K562 (cell line): ENCODE results near the gene THADA. TPM values are rescaled to one million over a fixed set of nuclear protein-coding genes. Genes with fewer than 3 reads are reported as not detected.
A peak's percentile ranks its signal among the peaks of the same experiment; 100 is the strongest.

Experiments used
- ATF3 ChIP-seq, 2 experiments: fragments of 450-650 bp in 1 of 2; sonication (generic) in 1 of 2; formaldehyde crosslinking in 1 of 2; IDR thresholded peaks in 1 of 2; conservative IDR thresholded peaks in 1 of 2; 2 replicates each; pipeline versions ENCODE4 v1.6.1 to v1.8.1; 2016 to 2023; ENCODE audit warnings: mild to moderate bottlenecking in 2 of 2, moderate library complexity in 2 of 2, inconsistent platforms in 1 of 2, missing genetic modification reagents in 1 of 2
- EGR1 ChIP-seq: fragments of 450-650 bp; conservative IDR thresholded peaks from 2 replicates; pipeline ENCODE4 v1.6.1; 2017; ENCODE audit warnings: mild to moderate bottlenecking
- HBP1 ChIP-seq: fragments of 450-650 bp; formaldehyde crosslinking; IDR thresholded peaks from 2 replicates; pipeline ENCODE4 v1.4.0; 2022; ENCODE audit warnings: missing genetic modification characterization
- LCOR ChIP-seq: sonication (generic); formaldehyde crosslinking; IDR thresholded peaks from 2 replicates; pipeline ENCODE4 v1.8.0; 2022; ENCODE audit warnings: mild to moderate bottlenecking, missing genetic modification reagents
- MAZ ChIP-seq, 2 experiments: fragments of 450-650 bp in 1 of 2; sonication (generic) in 1 of 2; formaldehyde crosslinking; IDR thresholded peaks in 1 of 2; conservative IDR thresholded peaks in 1 of 2; 2 replicates each; pipeline versions ENCODE4 v1.4.0 to v1.5.0; 2020; ENCODE audit warnings: mild to moderate bottlenecking in 1 of 2, missing genetic modification reagents in 1 of 2
- MXD1 ChIP-seq: fragments of 250-450 bp; sonication (Bioruptor Pico); IDR thresholded peaks from 2 replicates; pipeline ENCODE4 v1.8.0; 2021; ENCODE audit warnings: borderline replicate concordance, mild to moderate bottlenecking, moderate library complexity; ENCODE audit not compliant: poor library complexity, severe bottlenecking
- MXI1 ChIP-seq: IDR thresholded peaks from 2 replicates; pipeline ENCODE4 v1.6.1; 2011; ENCODE audit warnings: low read depth, mild to moderate bottlenecking, improper control_type of control experiment, low read length
- NBN ChIP-seq: fragments of 450-650 bp; IDR thresholded peaks from 2 replicates; pipeline ENCODE4 v1.6.1; 2016; ENCODE audit warnings: low read depth, mild to moderate bottlenecking
- NCOR1 ChIP-seq: fragments of 450-650 bp; IDR thresholded peaks from 2 replicates; pipeline ENCODE4 v1.6.1; 2016; ENCODE audit warnings: mild to moderate bottlenecking, moderate library complexity
- NFIC ChIP-seq: fragments of 450-650 bp; IDR thresholded peaks from 2 replicates; pipeline ENCODE4 v1.6.1; 2017; ENCODE audit warnings: mild to moderate bottlenecking, inconsistent platforms
- PKNOX1 ChIP-seq: fragments of 450-650 bp; IDR thresholded peaks from 2 replicates; pipeline ENCODE4 v1.6.1; 2016
- RBM25 ChIP-seq: fragments of 200-400 bp; formaldehyde crosslinking; IDR thresholded peaks from 2 replicates; pipeline ENCODE4 v1.6.1; 2018; ENCODE audit warnings: low read length, low read depth, moderate library complexity; ENCODE audit not compliant: severe bottlenecking
- SNIP1 ChIP-seq: fragments of 450-650 bp; IDR thresholded peaks from 2 replicates; pipeline ENCODE4 v1.7.1; 2017; ENCODE audit warnings: low read depth, mild to moderate bottlenecking
- TAF1 ChIP-seq: IDR thresholded peaks from 2 replicates; pipeline ENCODE4 v1.6.1; 2011; ENCODE audit warnings: mild to moderate bottlenecking, low read length, moderate library complexity; ENCODE audit not compliant: insufficient read depth, control insufficient read depth, severe bottlenecking; ENCODE audit errors: extremely low read depth
- ZBTB1 ChIP-seq: sonication (generic); formaldehyde crosslinking; IDR thresholded peaks from 2 replicates; pipeline ENCODE4 v1.8.1; 2023; ENCODE audit warnings: missing genetic modification reagents, low read depth, mild to moderate bottlenecking, borderline replicate concordance
- ZBTB11 ChIP-seq, 3 experiments: fragments of 200-800 bp in 1 of 3; fragments of 250-450 bp in 1 of 3; fragments of 450-650 bp in 1 of 3; sonication (Bioruptor Pico) in 1 of 3; sonication (Bioruptor generic) in 1 of 3; formaldehyde crosslinking in 1 of 3; IDR thresholded peaks; 2 replicates each; pipeline versions ENCODE4 v1.6.1 to v1.8.0; 2016 to 2022; ENCODE audit warnings: mild to moderate bottlenecking in 2 of 3, missing genetic modification characterization in 2 of 3, missing compliant biosample characterization in 1 of 3, moderate library complexity in 1 of 3
- ZC3H8 ChIP-seq: fragments of 450-650 bp; IDR thresholded peaks from 2 replicates; pipeline ENCODE4 v1.6.1; 2017
- ZFP36 ChIP-seq: fragments of 150-350 bp; IDR thresholded peaks from 2 replicates; pipeline ENCODE4 v1.6.1; 2018; ENCODE audit warnings: low read length, low read depth; ENCODE audit not compliant: partially characterized antibody
- polyA plus RNA-seq, 8 experiments: library from polyadenylated mRNA; depleted of rRNA in 4 of 8; stranded (reverse) in 5 of 8; unstranded in 3 of 8; fragments of >200 nt; fragmentation: Nextera tagmentation in 2 of 8; fragmentation: Illumina TruSeq in 1 of 8; extraction: Ambion mirVana in 2 of 8; extraction: Trizol in 1 of 8; gene quantifications; 2 replicates each; pipeline versions ENCODE4 v1.2.1 to v1.2.3, GENCODE V29; 2011 to 2014; ENCODE audit warnings: inconsistent platforms in 1 of 8, missing spikeins in 1 of 8
- total RNA-seq, 7 experiments: library from RNA; depleted of rRNA in 6 of 7; stranded (reverse); fragments of >200 nt in 6 of 7; fragmentation: Illumina TruSeq in 2 of 7; extraction: Trizol in 2 of 7; gene quantifications; 2 replicates each; pipeline versions ENCODE4 v1.2.1 to v1.2.3, GENCODE V29; 2011 to 2021; ENCODE audit warnings: low replicate concordance in 1 of 7

THADA gene
- total and polyA plus RNA-seq, 9 of the 15 experiments (the other 6 are each of a cell fraction or from before 2014, with no cell fraction given): 17.8 to 34.7 (median 31.9) TPM

- TF ChIP-seq MXD1: no peak
- no peak for TF ChIP-seq MXI1
- TF ChIP-seq PKNOX1: peak; percentile 39; the same call in 1 of the 2 replicates
- TF ChIP-seq ZBTB11 (CRISPR knock-in tag; IDR thresholded peaks at IDR 0.05): no peak
- peak; percentile 13; the same call in 1 of the 2 replicates for TF ChIP-seq NCOR1
- TF ChIP-seq SNIP1: no peak
- TF ChIP-seq ZBTB1 (CRISPR knock-in tag): no peak
- no peak for TF ChIP-seq LCOR (CRISPR knock-in tag)
- TF ChIP-seq MAZ (CRISPR knock-in tag; conservative IDR thresholded peaks at IDR 0.05 in 1 of 2, IDR thresholded peaks at IDR 0.05 in 1 of 2): peak in 1 of 2 experiments; percentile 55; a peak in 1 of 4 replicates
- 0 out of 2 replicates have a peak, but pooled peaks have one; percentile 39 for TF ChIP-seq NBN
- no peak for TF ChIP-seq HBP1 (CRISPR knock-in tag)
- peak; percentile 83 for TF ChIP-seq ATF3 (IDR thresholded peaks at IDR 0.05)
- 0 out of 2 replicates have a peak, but pooled peaks have one; percentile 40 for TF ChIP-seq ATF3 (CRISPR knock-in tag; conservative IDR thresholded peaks at IDR 0.05)
- TF ChIP-seq RBM25: peak; percentile 47
- no peak for TF ChIP-seq ZC3H8
- peak; percentile 26; the same call in 1 of the 2 replicates for TF ChIP-seq NFIC
- no peak for TF ChIP-seq TAF1
- TF ChIP-seq ZFP36: peak; percentile 60
- TF ChIP-seq EGR1: peak; percentile 83
Observed at GRCh38 chr2:43184339-43184895, 411.4 kb downstream of the THADA start (continued).
